K562 (cell line): ENCODE data around the gene B4GALT5.

Experiments
- HCFC1 ChIP-seq: IDR thresholded peaks from 2 replicates; pipeline ENCODE4 v1.6.1; 2012; ENCODE audit warnings: low read depth, low read length, improper control_type of control experiment
- HDAC2 ChIP-seq: fragments of 450-650 bp; IDR thresholded peaks from 2 replicates; pipeline ENCODE4 v1.6.1; 2016; ENCODE audit warnings: mild to moderate bottlenecking

GRCh38 chr20:49680484-49680883 is 33.2 kb downstream of the B4GALT5 start:
- no peak for TF ChIP-seq HCFC1
- no peak for TF ChIP-seq HDAC2
